GM19043 (cell line): ENCODE measurements around the gene EEFSEC.
A peak's percentile ranks its signal among the peaks of the same experiment; 100 is the strongest.

Experiments used
- ATAC-seq: cut with Tn5 transposase; IDR thresholded peaks from one replicate; pipeline ENCODE4 v1.9.1; 2021; ENCODE audit warnings: low read depth; ENCODE audit not compliant: unreplicated experiment

Gene EEFSEC

DNA sequence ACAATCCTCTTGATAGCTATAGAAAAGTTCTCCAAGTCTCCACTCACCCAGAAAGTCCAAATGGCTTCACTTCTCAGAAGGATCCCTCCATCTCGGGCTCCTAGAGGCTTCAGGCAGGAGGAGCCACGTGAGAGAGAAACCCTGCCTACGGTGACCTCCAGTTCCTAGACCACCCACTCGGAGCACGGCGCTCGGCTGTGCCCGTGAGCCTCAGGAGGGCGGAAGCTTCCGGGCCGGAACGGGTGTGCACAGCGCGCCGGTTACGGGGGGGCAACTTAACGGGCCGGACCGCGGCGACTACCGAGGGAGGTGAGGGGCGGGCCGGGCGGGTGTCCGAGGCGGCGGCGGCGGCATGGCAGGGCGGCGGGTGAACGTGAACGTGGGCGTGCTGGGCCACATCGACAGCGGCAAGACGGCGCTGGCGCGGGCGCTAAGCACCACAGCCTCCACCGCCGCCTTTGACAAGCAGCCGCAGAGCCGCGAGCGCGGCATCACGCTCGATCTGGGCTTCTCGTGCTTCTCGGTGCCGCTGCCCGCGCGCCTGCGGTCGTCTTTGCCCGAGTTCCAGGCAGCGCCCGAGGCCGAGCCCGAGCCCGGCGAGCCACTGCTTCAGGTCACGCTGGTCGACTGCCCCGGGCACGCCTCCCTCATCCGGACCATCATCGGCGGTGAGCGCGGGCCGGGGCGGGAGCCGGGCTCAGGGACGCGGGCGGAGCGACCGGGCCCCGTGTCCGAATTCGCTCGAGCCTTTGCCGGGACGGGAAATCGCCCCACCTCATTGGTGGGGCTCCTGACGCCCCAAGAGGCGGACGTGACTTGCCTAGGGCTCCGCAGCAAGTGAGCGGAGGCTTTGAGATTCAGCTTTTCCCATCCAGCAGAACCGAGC lies at the start of gene EEFSEC:
Gene EEFSEC (plus strand): TSS at position 326 of the 886 bp plus-strand sequence. CDS start 27 bp downstream, at position 353.
- ATAC-seq = peak; percentile 80

GRCh38 chr3:128107834-128108233 lies 45.4 kb upstream of the EEFSEC start:
- ATAC-seq = no peak

GRCh38 chr3:128111147-128111546 lies 42.1 kb upstream of the EEFSEC start:
- no peak for ATAC-seq

GRCh38 chr3:128112357-128112968 lies 40.8 kb upstream of the EEFSEC start:
- ATAC-seq = no peak

DNA sequence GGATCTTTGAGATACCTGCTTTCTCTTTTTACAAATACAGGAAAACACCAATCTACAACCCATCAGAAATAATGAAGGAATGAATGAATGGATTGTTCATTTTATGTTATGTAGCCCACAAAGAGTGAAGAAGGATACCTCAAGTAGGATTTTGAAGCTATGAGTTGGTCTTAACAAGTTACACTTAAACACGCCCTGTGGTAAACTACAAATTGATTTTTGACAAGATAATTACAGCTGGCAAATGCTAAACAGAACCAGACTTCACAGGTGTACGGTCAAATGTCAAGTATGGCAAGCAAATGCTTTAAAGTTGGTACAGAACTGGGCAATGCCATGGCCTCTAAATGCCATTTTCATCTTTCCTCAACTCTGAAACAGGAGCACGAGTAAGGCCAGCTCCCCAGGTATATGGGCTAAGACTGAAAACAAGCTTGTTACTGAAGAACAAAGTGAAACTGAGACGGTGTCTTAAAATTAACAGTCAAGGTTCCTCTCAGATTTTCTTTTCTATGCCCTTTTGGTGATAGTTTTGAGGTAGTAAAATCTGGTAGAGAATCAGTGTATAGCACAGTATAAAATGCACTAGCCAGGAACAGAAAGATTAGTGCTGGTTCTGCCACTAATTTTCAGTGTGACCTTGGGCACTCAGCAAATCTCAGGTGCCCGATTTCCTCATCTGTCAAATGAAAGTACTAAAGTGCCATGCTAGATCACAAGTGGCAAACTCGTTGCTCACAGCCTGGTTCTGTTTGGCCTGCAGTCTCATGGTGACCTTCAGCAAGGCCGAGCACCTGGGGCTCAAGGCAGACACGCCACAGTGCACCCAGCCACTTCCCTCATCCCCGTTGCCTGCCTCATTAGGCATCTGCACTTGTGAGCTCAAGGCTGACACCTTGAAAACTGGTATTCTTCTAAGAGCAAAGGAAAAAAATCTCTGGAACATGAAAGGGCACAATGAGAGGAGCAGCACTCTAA lies 39.2 kb upstream of the EEFSEC start:
- ATAC-seq = peak; percentile 66

GRCh38 chr3:128122013-128122412 lies 31.3 kb upstream of the EEFSEC start:
- ATAC-seq = no peak

- no peak for ATAC-seq
Measured at GRCh38 chr3:128123156-128123537, 30.1 kb upstream of the EEFSEC start.

DNA sequence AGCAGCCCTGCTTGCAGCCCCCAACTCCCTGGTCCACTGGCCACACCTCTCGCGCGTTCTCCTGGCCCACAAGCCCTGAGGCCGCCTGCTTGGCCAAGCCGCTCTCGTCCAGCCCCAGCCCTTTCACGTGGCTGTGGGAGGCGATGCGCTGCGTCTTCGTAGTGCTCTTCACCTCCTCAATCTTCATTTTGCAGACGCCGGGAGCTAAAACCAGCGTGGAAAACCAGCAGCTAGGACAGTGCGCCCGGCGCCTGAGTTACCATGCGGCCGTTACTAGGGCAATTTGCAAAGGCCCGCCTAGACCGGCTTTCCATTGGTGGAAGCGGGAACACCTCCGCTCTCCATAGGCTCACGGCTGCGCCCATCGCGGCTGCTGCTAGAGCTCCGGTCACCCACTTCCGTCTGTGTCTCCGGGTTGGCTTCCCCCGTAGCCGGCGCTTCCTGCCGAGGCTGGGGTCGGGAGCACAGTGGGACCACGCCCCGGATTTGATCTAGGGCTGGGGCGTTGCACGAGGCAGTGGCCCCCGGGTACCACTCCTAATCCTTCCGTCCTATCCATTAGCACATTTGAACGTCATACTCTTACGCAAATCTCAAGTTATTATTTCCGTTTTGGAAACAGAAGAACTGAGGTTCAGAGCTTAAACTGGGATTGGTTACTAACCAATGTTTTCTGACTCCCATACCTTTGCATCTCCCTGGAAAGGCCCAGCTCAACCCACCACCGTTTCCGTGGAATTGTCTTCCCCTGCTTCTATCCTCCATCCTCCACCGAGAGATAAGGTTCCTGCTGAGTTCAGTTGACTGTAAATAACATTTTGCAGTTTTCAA lies 29.5 kb upstream of the EEFSEC start, which contains the start of gene RUVBL1:
Gene RUVBL1 (minus strand): TSS at position 275 of the 831 bp plus-strand sequence. CDS start 88 bp downstream, at position 187.
- ATAC-seq = peak; percentile 98

GRCh38 chr3:128127236-128127635 lies 26.0 kb upstream of the EEFSEC start:
- ATAC-seq = no peak

DNA sequence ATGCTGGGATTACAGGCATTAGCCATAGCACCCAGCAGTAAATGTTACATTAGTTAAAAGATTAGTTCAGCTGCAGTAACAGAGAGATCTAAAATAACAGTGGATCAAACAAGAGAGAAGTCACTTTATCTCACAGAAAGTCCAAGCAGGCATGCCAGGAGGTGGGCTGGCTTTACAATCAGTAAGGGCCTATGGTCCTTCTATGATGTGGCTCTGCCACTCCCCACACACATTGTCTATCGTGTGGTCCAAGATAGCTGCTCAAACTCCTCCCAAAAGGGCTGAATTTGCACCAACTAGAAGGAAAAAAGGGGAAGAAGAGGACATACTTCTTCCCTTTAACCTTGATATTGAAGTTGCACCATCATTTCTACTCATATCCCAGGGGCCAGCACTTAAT lies 25.0 kb upstream of the EEFSEC start:
- no peak for ATAC-seq

- ATAC-seq = no peak
Measured at GRCh38 chr3:128131897-128132646, 21.2 kb upstream of the EEFSEC start.

GRCh38 chr3:128133273-128133883 lies 19.9 kb upstream of the EEFSEC start:
- ATAC-seq = no peak

- ATAC-seq = no peak
Measured at GRCh38 chr3:128143496-128143895, 9.8 kb upstream of the EEFSEC start.

DNA sequence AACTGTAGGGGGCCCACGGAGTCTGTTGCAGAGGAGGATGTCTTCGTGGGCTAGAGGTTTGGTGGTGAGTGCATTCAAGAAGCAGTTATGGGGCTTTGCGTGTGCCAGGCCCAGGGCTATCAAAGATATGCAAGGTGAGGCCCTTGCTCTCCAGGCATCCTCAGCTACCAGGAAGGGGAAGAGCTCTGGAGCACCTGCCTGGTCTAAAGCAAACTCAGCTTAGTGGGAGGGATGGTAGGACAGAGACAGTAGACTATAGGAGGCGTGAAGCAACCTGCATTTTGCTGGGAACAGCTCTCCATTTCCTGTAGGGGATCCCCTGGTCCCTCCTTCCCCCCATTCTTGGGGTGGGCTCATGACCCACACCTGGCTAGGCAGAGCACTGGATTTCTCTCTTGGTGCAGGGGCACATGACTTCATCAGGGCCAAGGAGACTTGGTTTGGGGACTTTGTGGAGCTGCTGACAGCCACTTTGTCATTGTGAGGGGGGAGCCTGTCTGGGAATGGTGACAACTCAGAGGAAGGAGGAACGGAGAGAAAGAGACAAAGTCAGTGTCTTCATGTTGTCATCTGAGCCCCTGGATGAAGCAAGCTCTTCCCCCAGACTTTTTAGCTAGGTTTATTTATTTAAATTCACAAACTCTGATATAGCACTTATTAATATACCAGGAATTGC lies 8.6 kb upstream of the EEFSEC start:
- no peak for ATAC-seq

- no peak for ATAC-seq
Measured at GRCh38 chr3:128145279-128145678, 8.0 kb upstream of the EEFSEC start.

DNA sequence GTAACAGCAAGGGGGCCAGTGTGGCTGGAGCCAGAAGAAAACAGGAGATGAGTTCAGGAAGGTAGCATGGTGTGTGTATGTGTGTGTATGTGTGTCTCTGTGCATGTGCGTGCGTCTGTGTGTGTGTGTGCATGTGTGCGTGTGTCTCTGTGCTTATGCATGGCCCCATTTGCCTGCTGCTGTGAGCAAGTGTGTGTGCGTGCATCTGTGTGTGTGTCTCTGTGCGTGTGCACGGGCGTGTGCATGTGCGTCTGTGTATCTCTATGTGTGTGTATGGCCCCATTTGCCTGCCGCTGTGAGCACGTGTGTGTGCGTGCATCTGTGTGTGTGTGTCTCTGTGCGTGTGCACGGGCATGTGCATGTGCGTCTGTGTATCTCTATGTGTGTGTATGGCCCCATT lies 7.1 kb upstream of the EEFSEC start:
- ATAC-seq = no peak

DNA sequence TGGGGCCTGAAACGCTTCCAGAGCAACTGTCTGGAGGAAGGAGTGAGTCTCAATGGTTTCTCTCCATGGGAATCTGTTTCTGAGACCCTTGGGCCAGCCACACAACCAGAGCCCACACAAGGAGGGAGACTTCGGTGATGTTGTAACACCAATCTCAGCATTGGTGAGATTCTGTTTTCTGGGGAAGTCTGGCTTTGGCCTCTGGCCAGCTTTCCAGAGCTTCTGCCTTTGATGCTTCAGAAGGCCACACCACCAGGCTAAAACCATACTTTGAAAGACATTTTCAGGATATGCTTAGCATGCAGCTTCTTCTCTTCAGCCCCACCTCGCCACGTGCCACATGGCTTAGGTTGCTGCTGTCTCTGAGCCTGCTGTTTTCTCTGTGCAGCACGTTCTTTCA lies 3.6 kb upstream of the EEFSEC start:
- no peak for ATAC-seq

GRCh38 chr3:128151758-128152274 lies 1.5 kb upstream of the EEFSEC start:
- ATAC-seq = no peak
